Measurements from ENCODE around the gene SOX18. TPM values are rescaled to one million over a fixed set of nuclear protein-coding genes. Genes with fewer than 3 reads are reported as not detected.

Gene SOX18
- total RNA-seq, 4 donors from 2014 or later, result 1.1 to 7.3 (median 4.3) TPM

DNA sequence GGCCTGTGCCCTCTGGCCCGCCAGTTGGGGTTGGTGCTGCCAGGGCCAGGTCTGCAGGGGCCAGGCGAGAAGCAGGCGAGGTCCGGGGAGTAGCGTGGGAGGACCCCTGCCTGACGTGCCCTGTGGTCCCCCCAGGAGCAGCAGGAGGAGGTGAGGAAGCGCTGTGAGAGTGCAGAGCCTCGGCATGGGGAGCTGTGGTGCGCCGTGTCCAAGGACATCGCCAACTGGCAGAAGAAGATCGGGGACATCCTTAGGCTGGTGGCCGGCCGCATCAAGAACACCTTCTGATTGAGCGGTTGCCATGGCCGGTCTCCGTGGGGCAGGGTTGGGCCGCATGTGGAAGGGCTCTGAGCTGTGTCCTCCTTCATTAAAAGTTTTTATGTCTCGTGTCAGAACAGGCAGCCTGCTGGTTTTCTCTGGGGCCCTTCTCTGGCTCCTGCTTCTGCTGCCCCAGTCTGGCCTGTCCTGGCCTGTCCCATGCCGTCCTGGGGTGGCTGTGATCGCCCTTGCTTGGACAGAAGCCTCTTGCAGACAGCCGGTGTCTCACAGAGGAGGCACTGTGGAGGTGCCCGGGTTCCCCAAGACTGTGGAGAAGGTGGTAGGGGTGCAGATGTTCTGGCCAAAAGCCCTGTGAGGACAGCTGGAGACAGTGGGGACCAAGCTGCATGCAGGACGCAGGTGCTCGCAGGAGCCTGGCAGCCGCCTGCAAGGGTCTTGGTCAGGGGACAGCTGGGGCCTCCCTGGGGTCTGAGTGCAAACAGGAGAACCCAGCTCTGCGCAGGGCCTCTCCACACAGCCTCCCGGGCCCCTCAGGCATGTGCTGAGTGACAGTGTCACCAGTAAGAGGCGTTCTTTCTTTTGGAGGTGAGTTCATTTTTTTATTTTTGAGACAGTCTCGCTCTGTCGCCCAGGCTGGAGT, 16.5 kb downstream of the SOX18 start:
- TF ChIP-seq, protein P1, sequence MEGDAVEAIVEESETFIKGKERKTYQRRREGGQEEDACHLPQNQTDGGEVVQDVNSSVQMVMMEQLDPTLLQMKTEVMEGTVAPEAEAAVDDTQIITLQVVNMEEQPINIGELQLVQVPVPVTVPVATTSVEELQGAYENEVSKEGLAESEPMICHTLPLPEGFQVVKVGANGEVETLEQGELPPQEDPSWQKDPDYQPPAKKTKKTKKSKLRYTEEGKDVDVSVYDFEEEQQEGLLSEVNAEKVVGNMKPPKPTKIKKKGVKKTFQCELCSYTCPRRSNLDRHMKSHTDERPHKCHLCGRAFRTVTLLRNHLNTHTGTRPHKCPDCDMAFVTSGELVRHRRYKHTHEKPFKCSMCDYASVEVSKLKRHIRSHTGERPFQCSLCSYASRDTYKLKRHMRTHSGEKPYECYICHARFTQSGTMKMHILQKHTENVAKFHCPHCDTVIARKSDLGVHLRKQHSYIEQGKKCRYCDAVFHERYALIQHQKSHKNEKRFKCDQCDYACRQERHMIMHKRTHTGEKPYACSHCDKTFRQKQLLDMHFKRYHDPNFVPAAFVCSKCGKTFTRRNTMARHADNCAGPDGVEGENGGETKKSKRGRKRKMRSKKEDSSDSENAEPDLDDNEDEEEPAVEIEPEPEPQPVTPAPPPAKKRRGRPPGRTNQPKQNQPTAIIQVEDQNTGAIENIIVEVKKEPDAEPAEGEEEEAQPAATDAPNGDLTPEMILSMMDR (IDR thresholded peaks at IDR 0.05), result no peak
- no peak for TF ChIP-seq POLR2A (IDR thresholded peaks at IDR 0.05)
- intact Hi-C loops (cut with DNase I; ENCODE audit: low total_unique reads), result no loop called here
- no peak for DNase-seq (ENCODE audit: low spot score in 2 of 2)
- WGBS, 2 donors, result 84 to 87% methylated on average over 31 of the region's 31 CpGs
- no peak overlapping the region for H3K4me3 ChIP-seq (ENCODE audit: low read depth, poor library complexity, severe bottlenecking)

- H3K4me3 ChIP-seq (ENCODE audit: low read depth, poor library complexity, severe bottlenecking), result no peak overlapping the region
- no peak for TF ChIP-seq POLR2A (IDR thresholded peaks at IDR 0.05)
- TF ChIP-seq, protein P1 (IDR thresholded peaks at IDR 0.05), result no peak
- no peak for DNase-seq (ENCODE audit: low spot score in 2 of 2)
- WGBS, 2 donors, result 91 to 92% methylated on average over 9 to 18 of the region's 19 CpGs
- intact Hi-C loops (cut with DNase I; ENCODE audit: low total_unique reads), result no loop called here
Observed at GRCh38 chr20:64031822-64032314, 17.6 kb downstream of the SOX18 start.

GRCh38 chr20:64030371-64031134, 18.9 kb downstream of the SOX18 start:
- no peak for DNase-seq (ENCODE audit: low spot score in 2 of 2)
- WGBS, 2 donors, result 79 to 85% methylated on average over 19 to 20 of the region's 20 CpGs
- TF ChIP-seq POLR2A (IDR thresholded peaks at IDR 0.05), result no peak
- TF ChIP-seq, protein P1 (IDR thresholded peaks at IDR 0.05), result no peak
- H3K4me3 ChIP-seq (ENCODE audit: low read depth, poor library complexity, severe bottlenecking), result no peak overlapping the region
- intact Hi-C loops (cut with DNase I; ENCODE audit: low total_unique reads), result no loop called here

DNA sequence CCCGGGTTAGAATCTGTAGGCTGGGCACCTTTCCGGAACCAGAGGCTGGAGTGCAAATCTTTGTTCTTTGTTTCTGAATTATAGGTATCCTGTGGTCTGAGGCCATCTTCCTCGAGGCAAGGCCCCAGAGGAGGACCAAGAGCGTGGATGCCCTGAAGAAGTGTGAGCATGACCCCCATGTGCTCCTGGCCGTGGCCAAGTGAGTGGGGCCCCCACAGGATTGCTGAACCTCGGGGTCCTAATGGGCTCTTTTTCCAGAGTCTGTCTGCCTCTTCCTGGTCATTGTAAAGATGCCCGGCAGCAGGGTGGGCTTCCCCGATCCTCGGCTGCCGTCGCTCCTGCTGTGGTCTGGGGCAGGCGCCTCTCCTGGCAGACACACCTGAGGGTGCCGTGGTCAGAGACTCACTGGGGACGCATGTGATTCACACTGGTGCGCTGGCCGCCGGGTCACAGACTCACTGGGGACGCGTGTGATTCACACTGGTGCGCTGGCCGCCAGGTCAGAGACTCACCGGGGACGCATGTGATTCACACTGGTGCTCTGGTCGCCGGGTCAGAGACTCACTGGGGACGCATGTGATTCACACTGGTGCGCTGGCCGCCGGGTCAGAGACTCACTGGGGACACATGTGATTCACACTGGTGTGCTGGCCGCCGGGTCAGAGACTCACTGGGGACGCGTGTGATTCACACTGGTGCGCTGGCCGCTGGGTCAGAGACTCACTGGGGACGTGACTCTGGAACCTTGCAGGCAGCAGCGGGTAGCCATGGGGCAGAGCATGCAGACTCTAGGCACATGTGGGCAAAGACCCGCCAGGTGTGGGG, 19.9 kb downstream of the SOX18 start:
- H3K4me3 ChIP-seq (ENCODE audit: low read depth, poor library complexity, severe bottlenecking), result no peak overlapping the region
- intact Hi-C loops (cut with DNase I; ENCODE audit: low total_unique reads), result no loop called here
- 94 to 95% methylated on average over 28 to 30 of the region's 38 CpGs for WGBS, 2 donors
- no peak for DNase-seq (ENCODE audit: low spot score in 2 of 2)
- TF ChIP-seq POLR2A (IDR thresholded peaks at IDR 0.05), result no peak
- TF ChIP-seq, protein P1 (IDR thresholded peaks at IDR 0.05), result no peak

GRCh38 chr20:64027981-64028685, 21.3 kb downstream of the SOX18 start:
- no peak overlapping the region for H3K4me3 ChIP-seq (ENCODE audit: low read depth, poor library complexity, severe bottlenecking)
- 91 to 97% methylated on average over 18 to 20 of the region's 24 CpGs for WGBS, 2 donors
- TF ChIP-seq, protein P1 (IDR thresholded peaks at IDR 0.05), result no peak
- no peak for TF ChIP-seq POLR2A (IDR thresholded peaks at IDR 0.05)
- DNase-seq (ENCODE audit: low spot score in 2 of 2), result no peak
- intact Hi-C loops (cut with DNase I; ENCODE audit: low total_unique reads), result no loop called here

Measured in lower leg skin (tissue), 4 donors.